ENCODE data around the gene PJA1.

PJA1 gene

DNA sequence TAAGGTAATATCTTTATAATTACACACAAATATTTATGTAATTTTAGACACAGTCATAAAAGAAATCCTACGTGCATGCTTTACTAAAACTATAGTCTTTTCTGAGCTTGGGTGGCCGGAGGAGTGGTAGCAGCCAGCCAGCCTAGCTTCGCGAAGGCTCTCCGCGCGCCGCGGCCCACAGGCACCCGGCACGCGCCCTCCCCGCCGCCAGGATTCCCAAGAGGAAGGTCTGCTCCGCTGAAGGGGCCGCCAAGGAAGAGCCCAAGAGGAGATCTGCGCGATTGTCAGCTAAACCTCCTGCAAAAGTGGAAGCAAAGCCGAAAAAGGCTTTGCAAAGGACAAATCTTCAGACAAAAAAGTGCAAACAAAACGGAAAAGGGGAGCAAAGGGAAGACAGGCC, 8.7 kb upstream of the PJA1 start:
- CTCF ChIA-PET = interaction anchor here (0.6 kb wide), 2 partner anchors 280 to 1023 kb away, joined by 3 to 5 read pairs; no protein-coding TSS in a partner anchor
- Histone ChIP-seq H3K4me3 (ENCODE audit: low read depth, low read length) (no peak overlapping the region), H3K27ac (ENCODE audit: extremely low read depth, low read depth, low read length) (no peak overlapping the region), H3K9me3 (ENCODE audit: control insufficient read depth, insufficient read depth, low read depth, low read length) (peaks cover 4% of the 10 kb centered on the region; the same call in 1 of the 2 replicates), H3K36me3 (ENCODE audit: control insufficient read depth in 2 of 2, insufficient read depth in 1 of 2, low read length in 2 of 2) (no peaks in the 10 kb centered on the region), H3K4me1 (ENCODE audit: control insufficient read depth, insufficient read depth, low read length) (no peaks in the 10 kb centered on the region)
- TF ChIP-seq ZFP69B (tag by site-specific recombination; IDR thresholded peaks at IDR 0.05) (no peak), KLF16 (tag by site-specific recombination; IDR thresholded peaks at IDR 0.05) (no peak), ZNF335 (tag by site-specific recombination; conservative IDR thresholded peaks at IDR 0.05) (no peak), ZNF558 (tag by site-specific recombination; IDR thresholded peaks at IDR 0.05) (no peak), ZNF157 (tag by site-specific recombination; IDR thresholded peaks at IDR 0.05) (no peak), ZNF121 (tag by site-specific recombination; IDR thresholded peaks at IDR 0.05) (no peak), ZSCAN23 (tag by site-specific recombination; IDR thresholded peaks at IDR 0.05) (no peak), ZNF561 (tag by site-specific recombination; IDR thresholded peaks at IDR 0.05; ENCODE audit: borderline replicate concordance) (no peak), ZNF37A (tag by site-specific recombination; IDR thresholded peaks at IDR 0.05) (no peak), ZNF146 (tag by site-specific recombination; IDR thresholded peaks at IDR 0.05) (no peak), ZNF677 (tag by site-specific recombination; IDR thresholded peaks at IDR 0.05) (no peak), ZNF560 (tag by site-specific recombination; IDR thresholded peaks at IDR 0.05; ENCODE audit: borderline replicate concordance) (no peak), ZNF701 (tag by site-specific recombination; IDR thresholded peaks at IDR 0.05) (no peak), ZNF311 (tag by site-specific recombination; IDR thresholded peaks at IDR 0.05; ENCODE audit: borderline replicate concordance) (no peak), SALL2 (tag by site-specific recombination; IDR thresholded peaks at IDR 0.05; ENCODE audit: borderline replicate concordance) (no peak), EGR2 (tag by site-specific recombination; IDR thresholded peaks at IDR 0.05; ENCODE audit: low read depth) (no peak), ZFP37 (tag by site-specific recombination; IDR thresholded peaks at IDR 0.05) (no peak)
- TF ChIP-seq, protein P1, sequence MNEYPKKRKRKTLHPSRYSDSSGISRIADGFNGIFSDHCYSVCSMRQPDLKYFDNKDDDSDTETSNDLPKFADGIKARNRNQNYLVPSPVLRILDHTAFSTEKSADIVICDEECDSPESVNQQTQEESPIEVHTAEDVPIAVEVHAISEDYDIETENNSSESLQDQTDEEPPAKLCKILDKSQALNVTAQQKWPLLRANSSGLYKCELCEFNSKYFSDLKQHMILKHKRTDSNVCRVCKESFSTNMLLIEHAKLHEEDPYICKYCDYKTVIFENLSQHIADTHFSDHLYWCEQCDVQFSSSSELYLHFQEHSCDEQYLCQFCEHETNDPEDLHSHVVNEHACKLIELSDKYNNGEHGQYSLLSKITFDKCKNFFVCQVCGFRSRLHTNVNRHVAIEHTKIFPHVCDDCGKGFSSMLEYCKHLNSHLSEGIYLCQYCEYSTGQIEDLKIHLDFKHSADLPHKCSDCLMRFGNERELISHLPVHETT (tag by site-specific recombination; IDR thresholded peaks at IDR 0.05) = no peak
- TF ChIP-seq, protein P2, sequence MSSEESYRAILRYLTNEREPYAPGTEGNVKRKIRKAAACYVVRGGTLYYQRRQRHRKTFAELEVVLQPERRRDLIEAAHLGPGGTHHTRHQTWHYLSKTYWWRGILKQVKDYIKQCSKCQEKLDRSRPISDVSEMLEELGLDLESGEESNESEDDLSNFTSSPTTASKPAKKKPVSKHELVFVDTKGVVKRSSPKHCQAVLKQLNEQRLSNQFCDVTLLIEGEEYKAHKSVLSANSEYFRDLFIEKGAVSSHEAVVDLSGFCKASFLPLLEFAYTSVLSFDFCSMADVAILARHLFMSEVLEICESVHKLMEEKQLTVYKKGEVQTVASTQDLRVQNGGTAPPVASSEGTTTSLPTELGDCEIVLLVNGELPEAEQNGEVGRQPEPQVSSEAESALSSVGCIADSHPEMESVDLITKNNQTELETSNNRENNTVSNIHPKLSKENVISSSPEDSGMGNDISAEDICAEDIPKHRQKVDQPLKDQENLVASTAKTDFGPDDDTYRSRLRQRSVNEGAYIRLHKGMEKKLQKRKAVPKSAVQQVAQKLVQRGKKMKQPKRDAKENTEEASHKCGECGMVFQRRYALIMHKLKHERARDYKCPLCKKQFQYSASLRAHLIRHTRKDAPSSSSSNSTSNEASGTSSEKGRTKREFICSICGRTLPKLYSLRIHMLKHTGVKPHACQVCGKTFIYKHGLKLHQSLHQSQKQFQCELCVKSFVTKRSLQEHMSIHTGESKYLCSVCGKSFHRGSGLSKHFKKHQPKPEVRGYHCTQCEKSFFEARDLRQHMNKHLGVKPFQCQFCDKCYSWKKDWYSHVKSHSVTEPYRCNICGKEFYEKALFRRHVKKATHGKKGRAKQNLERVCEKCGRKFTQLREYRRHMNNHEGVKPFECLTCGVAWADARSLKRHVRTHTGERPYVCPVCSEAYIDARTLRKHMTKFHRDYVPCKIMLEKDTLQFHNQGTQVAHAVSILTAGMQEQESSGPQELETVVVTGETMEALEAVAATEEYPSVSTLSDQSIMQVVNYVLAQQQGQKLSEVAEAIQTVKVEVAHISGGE (tag by site-specific recombination; conservative IDR thresholded peaks at IDR 0.05; ENCODE audit: low read depth) = no peak
- TF ChIP-seq, protein P3, sequence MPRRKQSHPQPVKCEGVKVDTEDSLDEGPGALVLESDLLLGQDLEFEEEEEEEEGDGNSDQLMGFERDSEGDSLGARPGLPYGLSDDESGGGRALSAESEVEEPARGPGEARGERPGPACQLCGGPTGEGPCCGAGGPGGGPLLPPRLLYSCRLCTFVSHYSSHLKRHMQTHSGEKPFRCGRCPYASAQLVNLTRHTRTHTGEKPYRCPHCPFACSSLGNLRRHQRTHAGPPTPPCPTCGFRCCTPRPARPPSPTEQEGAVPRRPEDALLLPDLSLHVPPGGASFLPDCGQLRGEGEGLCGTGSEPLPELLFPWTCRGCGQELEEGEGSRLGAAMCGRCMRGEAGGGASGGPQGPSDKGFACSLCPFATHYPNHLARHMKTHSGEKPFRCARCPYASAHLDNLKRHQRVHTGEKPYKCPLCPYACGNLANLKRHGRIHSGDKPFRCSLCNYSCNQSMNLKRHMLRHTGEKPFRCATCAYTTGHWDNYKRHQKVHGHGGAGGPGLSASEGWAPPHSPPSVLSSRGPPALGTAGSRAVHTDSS (tag by site-specific recombination; IDR thresholded peaks at IDR 0.05) = no peak
- POLR2A ChIA-PET = no interaction called here

DNA sequence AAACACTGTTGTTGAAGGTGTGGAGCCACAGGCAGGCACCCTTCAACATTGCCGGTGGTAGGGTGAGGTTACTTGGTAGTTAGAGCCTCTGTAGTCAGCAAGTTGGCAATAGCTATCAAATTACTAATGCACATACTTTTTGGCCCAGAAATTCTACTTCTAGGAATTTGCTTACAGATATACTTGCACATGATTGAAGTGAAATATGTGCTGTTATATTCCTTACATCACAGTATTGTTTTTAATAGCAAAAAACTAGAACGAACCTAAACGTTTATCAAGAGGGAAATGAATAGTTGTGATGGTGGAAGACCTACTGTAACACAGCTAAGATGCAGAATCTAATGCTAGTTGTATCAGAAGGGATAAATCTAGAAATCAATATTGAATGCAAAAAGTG, 7.7 kb upstream of the PJA1 start:
- H3K9me3 ChIP-seq (ENCODE audit: control insufficient read depth, insufficient read depth, low read depth, low read length) = peaks cover 5% of the 10 kb centered on the region; the same call in 1 of the 2 replicates
- POLR2A ChIA-PET = interaction anchor here (1.2 kb wide), 1 partner anchor 344 kb away, joined by 4 read pairs; the partner anchor contains the start of gene EFNB1
- H3K4me3 ChIP-seq (ENCODE audit: low read depth, low read length) = no peak overlapping the region
- CTCF ChIA-PET = interaction anchor here (0.6 to 1.4 kb wide), 4 partner anchors 39 to 116 kb away, joined by 3 to 5 read pairs (median 4); no protein-coding TSS in a partner anchor
- no peak overlapping the region for H3K27ac ChIP-seq (ENCODE audit: extremely low read depth, low read depth, low read length)
- no peaks in the 10 kb centered on the region for H3K4me1 ChIP-seq (ENCODE audit: control insufficient read depth, insufficient read depth, low read length)
- H3K36me3 ChIP-seq (ENCODE audit: control insufficient read depth in 2 of 2, insufficient read depth in 1 of 2, low read length in 2 of 2) = no peaks in the 10 kb centered on the region
- TF ChIP-seq ZNF544 (tag by site-specific recombination; IDR thresholded peaks at IDR 0.05) (no peak), ZNF585B (tag by site-specific recombination; IDR thresholded peaks at IDR 0.05) (no peak), ZNF2 (tag by site-specific recombination; IDR thresholded peaks at IDR 0.05) (no peak), ZBTB21 (tag by site-specific recombination; IDR thresholded peaks at IDR 0.05) (no peak), ZNF112 (tag by site-specific recombination; IDR thresholded peaks at IDR 0.05) (no peak), ZNF837 (tag by site-specific recombination; IDR thresholded peaks at IDR 0.05) (no peak), ZNF354C (tag by site-specific recombination; IDR thresholded peaks at IDR 0.05; ENCODE audit: borderline replicate concordance, low read depth) (no peak), ZNF48 (tag by site-specific recombination; IDR thresholded peaks at IDR 0.05) (no peak), YY1 (tag by site-specific recombination; IDR thresholded peaks at IDR 0.05) (no peak)
- TF ChIP-seq, protein P4, sequence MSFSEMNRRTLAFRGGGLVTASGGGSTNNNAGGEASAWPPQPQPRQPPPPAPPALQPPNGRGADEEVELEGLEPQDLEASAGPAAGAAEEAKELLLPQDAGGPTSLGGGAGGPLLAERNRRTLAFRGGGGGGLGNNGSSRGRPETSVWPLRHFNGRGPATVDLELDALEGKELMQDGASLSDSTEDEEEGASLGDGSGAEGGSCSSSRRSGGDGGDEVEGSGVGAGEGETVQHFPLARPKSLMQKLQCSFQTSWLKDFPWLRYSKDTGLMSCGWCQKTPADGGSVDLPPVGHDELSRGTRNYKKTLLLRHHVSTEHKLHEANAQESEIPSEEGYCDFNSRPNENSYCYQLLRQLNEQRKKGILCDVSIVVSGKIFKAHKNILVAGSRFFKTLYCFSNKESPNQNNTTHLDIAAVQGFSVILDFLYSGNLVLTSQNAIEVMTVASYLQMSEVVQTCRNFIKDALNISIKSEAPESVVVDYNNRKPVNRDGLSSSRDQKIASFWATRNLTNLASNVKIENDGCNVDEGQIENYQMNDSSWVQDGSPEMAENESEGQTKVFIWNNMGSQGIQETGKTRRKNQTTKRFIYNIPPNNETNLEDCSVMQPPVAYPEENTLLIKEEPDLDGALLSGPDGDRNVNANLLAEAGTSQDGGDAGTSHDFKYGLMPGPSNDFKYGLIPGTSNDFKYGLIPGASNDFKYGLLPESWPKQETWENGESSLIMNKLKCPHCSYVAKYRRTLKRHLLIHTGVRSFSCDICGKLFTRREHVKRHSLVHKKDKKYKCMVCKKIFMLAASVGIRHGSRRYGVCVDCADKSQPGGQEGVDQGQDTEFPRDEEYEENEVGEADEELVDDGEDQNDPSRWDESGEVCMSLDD (tag by site-specific recombination; IDR thresholded peaks at IDR 0.05) = no peak
